Brain microvascular endothelial cell (primary cell): ENCODE results near the gene C7orf57.
A peak's percentile ranks its signal among the peaks of the same experiment; 100 is the strongest.
"Not testable (repeated sequence)": the region's sequence is repeated elsewhere in the genome, so short reads cannot be mapped to it uniquely, and the experiment has no call there.

Source experiments
- DNase-seq: peaks from one replicate; pipeline ENCODE4 v3.0.0-alpha.2; 2020
- H3K27ac ChIP-seq: fragments of 250-450 bp; sonication (Bioruptor Pico); 2 replicates; pipeline ENCODE4 v1.5.1; 2020; ENCODE audit warnings: mild to moderate bottlenecking, moderate library complexity
- H3K27me3 ChIP-seq: fragments of 250-450 bp; sonication (Bioruptor Pico); replicated peaks from 2 replicates; pipeline ENCODE4 v1.5.1; 2020; ENCODE audit warnings: mild to moderate bottlenecking
- H3K36me3 ChIP-seq: fragments of 250-450 bp; sonication (Bioruptor Pico); replicated peaks from 2 replicates; pipeline ENCODE4 v1.5.1; 2020; ENCODE audit warnings: mild to moderate bottlenecking
- H3K4me3 ChIP-seq: 2 replicates; pipeline ENCODE4 v1.5.1; 2011; ENCODE audit warnings: low read depth, mild to moderate bottlenecking, control low read depth, low read length, moderate library complexity
- CTCF ChIP-seq: IDR thresholded peaks from 2 replicates; pipeline ENCODE4 v1.5.1; 2011; ENCODE audit warnings: low read depth, mild to moderate bottlenecking, moderate library complexity, low read length, control low read depth, inconsistent platforms; ENCODE audit errors: missing control alignments
- in situ Hi-C: cut with HindIII; loops from 2 replicates; pipeline ENCODE4 v1.10.0; 2017; ENCODE audit warnings: low sequenced_read_pairs, low pct_ligation_motif_present

Gene C7orf57

GRCh38 chr7:48035301-48035966 is at the start of gene C7orf57:
Gene C7orf57 (plus strand): TSS chr7:48035543. CDS start chr7:48036309, 766 bp downstream.
- H3K4me3 ChIP-seq: peak within 1 kb of the TSS; percentile 65
- no peak for TF ChIP-seq CTCF
- no peak within 1 kb of the TSS for H3K27ac ChIP-seq
- in situ Hi-C loops: no loop called here
- no peaks in the 10 kb centered on the region for H3K36me3 ChIP-seq
- DNase-seq: peak; percentile 84
- peaks cover 7% of the 10 kb centered on the region for H3K27me3 ChIP-seq

- no peaks in the 10 kb centered on the region for H3K36me3 ChIP-seq
- H3K27ac ChIP-seq: no peak overlapping the region
- peak; percentile 13 for DNase-seq
- H3K27me3 ChIP-seq: no peaks in the 10 kb centered on the region
- H3K4me3 ChIP-seq: no peak overlapping the region
- in situ Hi-C loops: loop anchor here (25.0 kb wide), 1 partner anchor 124 kb away; no protein-coding TSS in a partner anchor
- peak; percentile 71 for TF ChIP-seq CTCF
Observed at GRCh38 chr7:47988496-47989386, 46.6 kb upstream of the C7orf57 start.

- H3K36me3 ChIP-seq, H3K4me3 ChIP-seq, H3K27ac ChIP-seq, H3K27me3 ChIP-seq, DNase-seq: not testable (repeated sequence)
- in situ Hi-C loops: loop anchor here (25.0 kb wide), 1 partner anchor 122 kb away; no protein-coding TSS in a partner anchor
Observed at GRCh38 chr7:47989607-47990400, 45.5 kb upstream of the C7orf57 start.

GRCh38 chr7:47990592-47990991 is 44.8 kb upstream of the C7orf57 start:
- Histone ChIP-seq H3K27me3 (no peaks in the 10 kb centered on the region), H3K36me3 (no peaks in the 10 kb centered on the region), H3K4me3 (no peak overlapping the region), H3K27ac (no peak overlapping the region)
- no peak for DNase-seq
- no peak for TF ChIP-seq CTCF
- in situ Hi-C loops: loop anchor here (25.0 kb wide), 1 partner anchor 122 kb away; no protein-coding TSS in a partner anchor

DNA sequence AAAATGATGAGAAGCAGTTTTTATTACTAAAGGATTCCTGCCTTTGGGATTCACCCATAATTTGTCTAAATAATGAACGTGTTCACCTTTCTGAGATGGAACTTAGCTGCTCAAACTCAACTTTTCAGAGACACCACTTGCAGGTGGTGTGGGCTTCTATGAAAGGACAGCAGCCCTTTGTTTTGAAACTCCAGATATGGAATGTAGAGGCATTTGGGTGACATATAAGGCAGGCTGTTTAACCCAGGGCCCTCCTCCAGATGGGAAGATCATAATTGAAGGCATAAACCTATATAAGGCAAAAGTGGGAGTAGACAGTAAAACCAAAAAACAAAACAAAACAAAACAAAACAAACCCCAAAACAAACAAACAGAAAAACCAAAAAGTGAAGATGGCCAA is 44.1 kb upstream of the C7orf57 start:
- in situ Hi-C loops: loop anchor here (25.0 kb wide), 1 partner anchor 121 kb away; no protein-coding TSS in a partner anchor
- Histone ChIP-seq H3K4me3 (no peak overlapping the region), H3K36me3 (no peaks in the 10 kb centered on the region), H3K27ac (no peak overlapping the region), H3K27me3 (no peaks in the 10 kb centered on the region)
- no peak for DNase-seq
- TF ChIP-seq CTCF: no peak
